HL-60 (cell line): ENCODE results near the gene EXOSC7.

ENCODE experiments used
- DNase-seq, 2 experiments: peaks; one replicate each; pipeline ENCODE4 v3.0.0-alpha.2; 2010 to 2020; ENCODE audit warnings: low read depth in 1 of 2, low spot score in 1 of 2
- H3K27ac ChIP-seq: fragments of 250-450 bp; sonication (Bioruptor Pico); replicated peaks from 2 replicates; pipeline ENCODE4 v1.5.1; 2020; ENCODE audit warnings: mild to moderate bottlenecking, moderate library complexity
- H3K27me3 ChIP-seq: fragments of 250-450 bp; sonication (Bioruptor Pico); 2 replicates; pipeline ENCODE4 v1.5.1; 2021; ENCODE audit warnings: mild to moderate bottlenecking, moderate library complexity; ENCODE audit not compliant: insufficient read depth, poor library complexity, severe bottlenecking
- H3K4me3 ChIP-seq: replicated peaks from 2 replicates; pipeline ENCODE4 v1.5.1; 2011; ENCODE audit warnings: mild to moderate bottlenecking, control low read depth, low read length; ENCODE audit not compliant: insufficient read depth
- CTCF ChIP-seq: IDR thresholded peaks from one replicate; pipeline ENCODE4 v1.5.1; 2011; ENCODE audit warnings: low read length, control low read depth, inconsistent platforms; ENCODE audit not compliant: insufficient read depth
- GABPA ChIP-seq: IDR thresholded peaks from 2 replicates; pipeline ENCODE4 v1.6.1; 2012; ENCODE audit warnings: low read depth
- POLR2AphosphoS5 ChIP-seq: IDR thresholded peaks from 2 replicates; pipeline ENCODE4 v1.6.1; 2012; ENCODE audit warnings: low read depth
- REST ChIP-seq: IDR thresholded peaks from 2 replicates; pipeline ENCODE4 v1.6.1; 2012; ENCODE audit warnings: low read depth; ENCODE audit not compliant: insufficient replicate concordance
- SPI1 ChIP-seq: IDR thresholded peaks from 2 replicates; pipeline ENCODE4 v1.6.1; 2012; ENCODE audit warnings: low read depth, mild to moderate bottlenecking, borderline replicate concordance

Gene EXOSC7

GRCh38 chr3:45055032-45055410 lies 79.0 kb downstream of the EXOSC7 start:
- no peaks in the 10 kb centered on the region for H3K27me3 ChIP-seq
- TF ChIP-seq SPI1 (peak; percentile 57; the same call in 1 of the 2 replicates), POLR2AphosphoS5 (no peak)
- no peak overlapping the region for H3K4me3 ChIP-seq
- peak overlapping the region; percentile 34 for H3K27ac ChIP-seq
- DNase-seq, result peak; percentile 34 to 85

- Histone ChIP-seq H3K4me3 (no peak overlapping the region), H3K27ac (peak overlapping the region; percentile 30), H3K27me3 (no peaks in the 10 kb centered on the region)
- peak in 1 of 2 experiments; percentile 39 for DNase-seq
- TF ChIP-seq REST (no peak), SPI1 (no peak), GABPA (no peak), CTCF (no peak), POLR2AphosphoS5 (no peak)
Observed at GRCh38 chr3:45055411-45056143, 79.5 kb downstream of the EXOSC7 start.

GRCh38 chr3:45056608-45057301 lies 80.7 kb downstream of the EXOSC7 start:
- H3K4me3 ChIP-seq, result no peak overlapping the region

GRCh38 chr3:45057557-45057956 lies 81.5 kb downstream of the EXOSC7 start:
- no peak for DNase-seq
- Histone ChIP-seq H3K4me3 (no peak overlapping the region), H3K27me3 (no peaks in the 10 kb centered on the region), H3K27ac (no peak overlapping the region)
- no peak for TF ChIP-seq SPI1
- TF ChIP-seq GABPA, result no peak
- no peak for TF ChIP-seq REST
- no peak for TF ChIP-seq POLR2AphosphoS5
- TF ChIP-seq CTCF, result no peak

More at GRCh38 chr3:45056608-45057301, 80.7 kb downstream of the EXOSC7 start:
- TF ChIP-seq POLR2AphosphoS5 (no peak), CTCF (no peak)
- H3K27me3 ChIP-seq, result no peaks in the 10 kb centered on the region
- H3K27ac ChIP-seq, result no peak overlapping the region
- DNase-seq, result no peak
